Left ventricle myocardium superior (tissue), 1 donor: ENCODE results near the gene SHROOM2. TPM values are rescaled to one million over a fixed set of nuclear protein-coding genes. Genes with fewer than 3 reads are reported as not detected.
"Not testable (repeated sequence)": the region's sequence is repeated elsewhere in the genome, so short reads cannot be mapped to it uniquely, and the experiment has no call there.

Source experiments
- ATAC-seq: fragments of 200-7000 bp; cut with Tn5 transposase; one replicate; pipeline ENCODE4 v1.9.1; 2020; ENCODE audit warnings: mild to moderate bottlenecking, moderate library complexity
- DNase-seq: peaks from one replicate; pipeline ENCODE4 v3.0.0-alpha.2; 2020
- intact Hi-C: fragments of 100-400 bp; cut with micrococcal nuclease; formaldehyde crosslinking; loops from one replicate; pipeline ENCODE4 v1.11.0; 2022
- total RNA-seq: library from RNA; stranded (reverse); fragmentation: NEBNext Ultra II Directional; extraction: Animal tissue kit (Norgen Biotek cat#: 25700); gene quantifications from one replicate; pipeline ENCODE4 v1.2.1, GENCODE V29; 2021
- donor health status: DM: no; HTN: yes; CAD: no; lungs with severe emphysema.

SHROOM2 gene
- total RNA-seq, 1 donor from 2014 or later = 1.1 TPM

- ATAC-seq (no peak), DNase-seq (no peak)
- intact Hi-C loops = no loop called here
Measured at GRCh38 chrX:9781941-9782340, 4.3 kb upstream of the SHROOM2 start.

GRCh38 chrX:9784332-9784731, 1.9 kb upstream of the SHROOM2 start:
- intact Hi-C loops = no loop called here
- ATAC-seq (no peak), DNase-seq (no peak)

DNA sequence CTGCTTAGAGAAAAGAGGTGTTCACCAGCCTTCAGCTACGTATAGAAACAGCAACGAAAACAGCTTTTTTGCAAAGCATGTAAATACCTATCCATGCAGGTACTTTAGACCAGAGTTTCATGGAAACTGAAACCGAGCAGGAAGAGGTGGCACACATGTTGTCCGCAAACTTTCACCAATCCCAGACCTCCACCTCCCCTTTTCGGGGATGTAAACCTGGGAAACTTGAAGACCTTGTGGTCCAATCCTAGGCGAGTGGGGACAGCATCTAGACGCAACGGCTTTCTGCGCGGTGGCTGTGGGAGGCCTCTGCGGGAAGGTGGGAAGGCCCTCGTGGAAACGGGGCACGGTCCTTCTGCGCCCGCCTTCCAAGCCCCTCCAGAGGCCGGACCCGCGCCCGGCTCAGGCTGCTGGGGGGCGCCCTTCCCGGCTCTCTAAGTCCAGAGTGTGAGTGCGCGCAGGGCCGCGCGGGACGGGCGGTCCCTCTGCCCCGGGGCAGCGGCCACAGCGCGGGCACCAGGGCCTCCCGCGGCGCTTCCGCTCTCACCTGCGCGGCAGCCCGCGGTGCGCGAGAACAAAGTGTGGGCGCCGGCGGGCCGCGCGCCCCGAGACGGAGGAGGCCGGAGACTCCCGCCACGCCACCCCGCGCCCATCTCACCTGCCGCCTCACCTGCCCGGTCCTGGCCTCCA, 830 bp upstream of the SHROOM2 start:
- DNase-seq = no peak
- no peak for ATAC-seq
- intact Hi-C loops = no loop called here

- intact Hi-C loops = no loop called here
- no peak for ATAC-seq
- no peak for DNase-seq
Measured at GRCh38 chrX:9786798-9787635, 788 bp downstream of the SHROOM2 start.

DNA sequence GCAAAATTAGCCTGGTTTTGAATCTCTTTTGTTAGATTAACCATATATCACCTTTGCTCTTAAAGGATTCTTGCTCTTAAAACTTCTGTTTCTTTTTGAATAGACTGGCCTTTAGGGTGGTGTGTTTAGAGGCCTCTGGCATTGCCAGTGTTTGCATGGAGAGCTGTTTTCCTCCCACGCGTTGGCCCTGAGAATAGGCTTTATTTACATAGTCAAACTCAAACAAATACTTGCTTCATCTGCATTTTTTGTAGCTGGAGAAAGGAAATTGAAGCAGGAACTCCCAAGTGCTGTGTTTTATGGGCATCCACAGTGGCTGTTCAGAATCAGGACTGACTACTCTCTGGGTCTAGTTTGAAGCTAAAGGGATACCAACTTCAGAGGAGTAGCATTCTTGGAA, 2.7 kb downstream of the SHROOM2 start:
- intact Hi-C loops = no loop called here
- no peak for ATAC-seq
- no peak for DNase-seq

DNA sequence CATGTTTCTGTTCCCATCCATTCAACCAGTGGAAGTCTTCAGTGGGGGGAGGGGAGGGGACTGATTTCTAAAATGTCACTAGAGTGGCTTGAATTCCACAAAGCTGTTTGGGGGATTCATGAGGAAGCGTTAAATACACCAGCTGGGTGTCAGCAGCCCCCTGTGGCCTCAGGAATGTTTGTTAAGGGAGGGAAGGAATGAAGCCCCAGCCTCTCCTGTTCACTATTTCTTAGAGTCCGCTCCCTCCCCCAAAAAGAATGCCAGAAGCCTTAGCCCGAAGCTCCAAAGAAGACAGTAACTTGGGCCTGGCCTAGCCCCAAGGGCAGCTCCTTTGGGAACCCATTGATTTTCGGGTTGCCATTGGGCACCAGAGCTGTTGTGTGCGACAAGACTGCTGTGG, 3.3 kb downstream of the SHROOM2 start:
- DNase-seq = no peak
- no peak for ATAC-seq
- intact Hi-C loops = no loop called here

GRCh38 chrX:9790866-9791265, 4.6 kb downstream of the SHROOM2 start:
- DNase-seq = no peak
- ATAC-seq = no peak
- intact Hi-C loops = no loop called here

- no peak for DNase-seq
- intact Hi-C loops = no loop called here
- ATAC-seq = no peak
Measured at GRCh38 chrX:9794495-9794894, 8.3 kb downstream of the SHROOM2 start.

DNA sequence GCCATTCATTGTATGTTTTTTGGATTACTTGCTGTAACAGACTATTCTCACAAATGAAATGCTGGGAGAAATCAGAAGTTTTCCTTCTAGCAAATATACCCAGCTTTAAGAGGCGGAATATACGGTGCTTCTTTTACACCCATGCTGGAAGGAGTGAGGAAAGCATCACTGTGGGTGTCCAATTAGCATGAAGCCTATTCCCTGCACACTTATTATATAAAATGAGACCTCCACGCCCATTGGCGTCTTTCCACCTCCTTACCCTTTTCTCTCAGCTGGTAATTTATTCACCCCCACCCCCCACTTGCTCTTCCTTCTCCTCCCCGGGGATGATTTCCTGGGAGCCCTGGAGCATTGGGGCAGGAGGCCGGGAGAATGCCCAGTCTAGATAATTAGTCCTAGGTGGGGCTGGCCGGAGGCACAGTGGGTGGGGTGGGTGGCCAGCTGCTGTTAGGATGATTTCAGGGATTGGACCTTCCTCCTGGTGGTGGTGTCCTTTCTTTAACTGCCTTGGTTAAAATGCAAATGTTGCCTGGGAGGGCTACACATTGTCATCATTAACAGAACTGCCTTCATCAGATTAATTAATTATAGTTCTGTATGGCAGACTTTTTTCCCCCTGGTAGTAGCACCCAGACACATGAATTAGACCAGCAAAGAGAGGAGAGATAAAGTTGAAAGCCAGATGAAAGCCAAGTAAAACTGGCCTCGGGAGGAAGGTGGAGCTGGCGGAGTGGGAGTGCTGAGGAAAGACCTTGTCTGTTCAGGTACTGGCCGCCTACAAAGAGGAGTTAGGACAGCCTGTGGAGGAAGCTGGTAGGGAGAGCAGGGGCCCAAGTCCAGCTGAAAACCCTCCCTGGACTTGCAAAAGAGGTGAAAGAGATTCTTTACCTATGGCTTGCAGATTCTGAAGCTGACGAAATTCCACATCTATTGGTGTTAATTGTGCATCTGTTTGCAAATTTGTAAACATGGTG, 11.4 kb downstream of the SHROOM2 start:
- no peak for DNase-seq
- intact Hi-C loops = no loop called here
- no peak for ATAC-seq

- intact Hi-C loops = no loop called here
- no peak for DNase-seq
Measured at GRCh38 chrX:9802737-9803136, 16.5 kb downstream of the SHROOM2 start.

GRCh38 chrX:9804444-9804843, 18.2 kb downstream of the SHROOM2 start:
- DNase-seq (no peak), ATAC-seq (no peak)
- intact Hi-C loops = no loop called here

More at GRCh38 chrX:9802737-9803136, 16.5 kb downstream of the SHROOM2 start:
- ATAC-seq = no peak

DNA sequence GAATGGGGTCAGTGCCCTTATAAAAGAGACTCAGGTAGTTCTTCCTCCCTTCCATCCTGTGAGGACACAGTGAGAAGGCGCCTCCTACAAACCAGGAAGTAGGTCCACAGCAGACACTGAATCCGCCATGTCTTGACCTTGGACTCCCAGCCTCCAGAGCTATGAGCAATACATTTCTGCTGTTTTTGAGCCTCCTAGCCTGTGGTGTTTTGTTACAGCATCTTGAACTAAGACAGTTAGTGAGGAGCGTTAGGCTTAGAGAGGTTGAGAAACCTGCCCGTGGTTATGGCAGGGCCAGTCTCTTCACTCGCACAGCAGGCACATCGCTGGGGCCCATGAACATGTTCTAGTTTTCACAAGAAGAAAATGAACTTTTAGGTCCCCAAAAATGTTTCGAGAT, 19.7 kb downstream of the SHROOM2 start:
- ATAC-seq (no peak), DNase-seq (no peak)
- intact Hi-C loops = no loop called here

GRCh38 chrX:9807355-9808182, 21.3 kb downstream of the SHROOM2 start:
- ATAC-seq = no peak
- intact Hi-C loops = no loop called here
- DNase-seq = no peak

DNA sequence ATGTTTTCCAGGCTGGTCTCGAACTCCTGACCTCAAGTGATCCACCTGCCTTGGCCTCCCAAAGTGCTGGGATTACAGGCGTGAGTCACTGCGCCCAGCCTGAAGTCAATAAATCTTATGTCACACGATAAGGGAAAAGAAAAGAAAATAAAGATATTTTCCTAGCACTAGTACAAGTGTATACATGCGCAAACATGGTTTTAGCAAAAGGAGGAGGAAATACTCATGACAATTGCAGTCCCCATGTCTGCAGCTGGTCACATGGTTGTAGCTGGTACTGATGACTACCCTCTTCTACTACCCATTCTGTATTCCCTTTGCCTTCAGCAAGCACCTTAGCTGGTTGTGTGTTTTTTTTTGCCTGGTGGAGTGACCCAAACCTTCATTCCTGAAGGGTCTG, 23.6 kb downstream of the SHROOM2 start:
- DNase-seq, ATAC-seq, intact Hi-C loops: not testable (repeated sequence)

DNA sequence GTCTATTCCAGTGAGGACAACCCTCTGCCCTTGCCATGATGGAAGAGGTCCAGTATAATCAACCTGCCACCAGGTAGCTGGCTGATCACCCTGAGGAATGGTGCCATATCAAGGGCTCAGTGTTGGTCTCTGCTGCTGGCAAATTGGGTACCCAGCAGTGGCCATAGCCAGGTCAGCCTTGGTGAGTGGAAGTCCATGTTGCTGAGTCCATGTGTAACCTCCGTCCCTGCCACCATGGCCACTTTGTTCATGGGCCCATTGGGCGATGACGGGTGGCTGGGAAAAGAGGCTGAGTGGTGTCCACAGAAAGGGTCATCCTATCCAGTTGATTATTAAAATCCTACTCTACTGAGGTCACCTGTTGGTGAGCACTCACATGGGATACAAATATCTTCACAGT, 24.9 kb downstream of the SHROOM2 start:
- intact Hi-C loops, DNase-seq, ATAC-seq: not testable (repeated sequence)

- intact Hi-C loops = no loop called here
- DNase-seq (no peak), ATAC-seq (no peak)
Measured at GRCh38 chrX:9816084-9816700, 30.0 kb downstream of the SHROOM2 start.

DNA sequence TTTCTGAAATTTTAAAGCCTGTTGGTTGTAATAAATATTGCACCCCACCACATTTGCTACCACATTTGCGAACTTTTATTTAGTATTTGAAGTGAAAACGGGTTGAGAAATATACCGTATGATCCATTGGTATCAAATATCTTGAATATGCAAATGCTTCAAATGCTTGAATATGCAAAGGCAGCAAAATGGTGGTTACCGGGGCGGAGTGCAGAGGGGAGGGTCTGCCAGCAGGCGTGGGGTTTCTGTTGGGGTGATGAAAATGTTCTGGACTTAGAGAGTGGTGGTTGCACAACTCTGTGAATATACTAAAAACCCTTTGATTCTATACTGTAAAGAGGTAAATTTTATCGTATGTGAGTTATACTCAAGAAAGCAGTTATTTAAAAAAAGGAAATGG, 35.3 kb downstream of the SHROOM2 start:
- ATAC-seq = no peak
- intact Hi-C loops = no loop called here

GRCh38 chrX:9824554-9824953, 38.3 kb downstream of the SHROOM2 start:
- DNase-seq (no peak), ATAC-seq (no peak)
- intact Hi-C loops = no loop called here

More for the DNA sequence above, 35.3 kb downstream of the SHROOM2 start:
- DNase-seq = no peak
